Ammon's horn (tissue), 1 donor: Measurements from ENCODE around the gene ANP32A.

Experiments
- DNase-seq: peaks from one replicate; pipeline ENCODE4 v3.0.0-alpha.2; 2016; ENCODE audit warnings: low spot score

Gene ANP32A

DNA sequence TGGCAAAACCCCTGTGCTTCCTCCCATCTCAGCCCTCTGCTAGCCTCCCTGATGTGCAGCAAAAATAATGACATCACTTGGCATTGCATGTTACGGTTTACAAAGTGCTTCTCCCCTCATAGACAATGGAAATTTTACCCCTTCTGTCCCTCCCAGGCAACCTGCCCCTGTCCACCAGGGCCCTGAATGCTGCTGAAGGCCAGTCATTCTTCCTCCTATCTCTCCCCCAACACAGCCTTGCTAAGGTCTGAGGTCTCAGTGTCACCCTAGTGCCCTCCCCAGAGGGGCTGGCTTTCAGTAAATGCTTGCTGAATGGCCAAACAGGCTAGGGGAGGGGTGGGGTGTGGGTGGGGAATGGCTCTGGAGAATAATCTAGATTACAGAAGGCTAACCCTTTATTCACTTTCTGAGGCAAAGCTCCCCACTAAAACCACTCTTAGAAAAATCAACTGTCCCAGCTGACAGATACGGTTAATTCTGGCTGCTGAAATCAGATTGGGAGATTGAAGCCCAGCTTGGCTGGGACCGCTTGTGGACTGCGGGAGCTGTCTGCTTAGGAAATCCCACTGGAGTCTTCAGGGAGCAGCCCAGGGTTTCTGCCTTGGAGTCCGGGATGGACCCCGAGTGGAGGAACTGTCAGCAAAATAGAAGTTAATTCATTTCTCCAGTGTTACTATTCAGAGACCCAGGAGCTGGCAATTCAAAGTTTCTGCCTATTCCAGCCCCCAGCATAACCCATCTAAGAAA lies 22.9 kb downstream of the ANP32A start:
- DNase-seq = peak; percentile 83

DNA sequence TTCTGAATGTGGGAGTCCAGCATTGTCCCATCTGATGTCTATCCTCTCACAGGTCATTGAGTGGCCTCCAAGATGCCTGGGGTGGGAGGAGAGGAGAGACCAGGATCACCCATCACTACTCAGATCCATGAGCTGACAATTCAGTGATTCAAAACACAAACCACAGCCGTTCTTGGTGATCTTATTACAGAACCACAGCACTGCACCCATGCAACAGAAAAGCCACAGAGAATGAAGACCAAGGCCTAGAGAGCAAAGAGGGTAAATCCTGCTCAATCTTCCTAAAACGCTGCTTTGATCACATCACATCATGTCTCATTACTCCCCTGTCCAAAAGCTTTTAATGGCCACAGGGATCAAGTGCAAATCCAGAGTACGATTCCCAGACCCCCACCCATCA lies 23.5 kb downstream of the ANP32A start:
- no peak for DNase-seq

DNA sequence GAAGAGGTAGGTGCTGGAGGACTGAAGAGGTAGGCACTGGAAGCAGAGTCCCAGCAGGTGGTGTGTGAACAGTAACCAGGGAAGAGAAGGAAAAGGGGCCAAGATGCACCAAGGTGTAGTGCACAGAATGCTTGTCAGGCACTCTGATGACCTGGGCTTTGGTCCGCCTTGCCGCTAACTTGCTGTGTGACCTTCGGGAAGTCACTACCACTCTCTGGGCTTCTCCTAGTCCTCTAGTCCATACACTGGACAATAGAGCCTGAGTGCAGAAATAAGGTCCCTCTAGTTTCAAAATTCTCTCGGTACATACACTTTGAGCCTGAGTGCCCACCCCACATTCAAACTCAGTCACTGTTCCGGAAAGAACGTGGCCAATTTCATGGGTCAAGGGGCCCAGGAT lies 24.1 kb downstream of the ANP32A start:
- no peak for DNase-seq

DNA sequence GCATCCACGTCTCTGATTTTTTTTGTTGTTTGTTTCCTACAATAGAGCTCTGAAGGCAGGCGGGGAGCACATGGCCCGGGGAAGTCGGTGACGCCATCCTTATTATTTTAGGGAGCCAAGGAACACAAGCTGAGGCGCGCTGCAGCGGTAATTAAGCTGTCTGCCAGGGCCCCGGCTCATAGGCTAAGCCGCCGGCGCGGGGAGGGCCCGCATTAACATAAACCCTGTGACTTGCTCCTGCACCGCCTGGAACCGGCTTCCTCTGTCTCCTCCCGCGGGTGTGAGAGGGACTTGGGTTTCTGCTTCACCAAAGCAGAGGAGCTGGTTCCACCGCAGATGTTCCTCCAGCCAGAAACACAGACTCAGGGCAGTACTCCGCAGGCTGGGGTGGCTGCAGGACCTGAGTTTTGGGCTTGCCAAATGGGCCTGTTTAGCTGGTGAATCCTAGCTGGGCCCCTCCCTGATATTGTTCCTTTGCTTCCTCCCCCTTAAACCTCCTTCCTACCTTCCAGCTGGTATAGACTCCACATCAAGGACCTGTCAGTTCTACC lies 25.3 kb downstream of the ANP32A start:
- peak; percentile 96 for DNase-seq

DNA sequence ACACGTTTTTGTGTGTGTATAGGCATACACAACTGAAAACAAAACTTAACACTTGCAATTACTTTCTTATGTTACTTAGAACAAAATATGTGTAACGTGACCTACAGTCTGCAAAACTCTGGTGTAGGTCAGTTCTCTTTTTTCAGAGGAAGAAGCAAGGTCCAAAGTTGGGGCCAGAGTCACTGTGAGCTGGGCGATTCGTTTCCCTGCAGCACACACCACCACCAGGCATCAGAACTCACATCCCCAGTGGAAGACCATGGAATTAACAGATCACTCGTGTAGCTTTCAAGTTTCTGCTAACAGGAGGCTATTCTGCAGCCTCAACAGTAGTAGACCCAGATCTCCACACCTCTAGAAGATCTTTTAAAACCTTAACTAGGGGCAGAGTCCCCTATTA lies 25.8 kb downstream of the ANP32A start:
- DNase-seq = peak; percentile 71

DNA sequence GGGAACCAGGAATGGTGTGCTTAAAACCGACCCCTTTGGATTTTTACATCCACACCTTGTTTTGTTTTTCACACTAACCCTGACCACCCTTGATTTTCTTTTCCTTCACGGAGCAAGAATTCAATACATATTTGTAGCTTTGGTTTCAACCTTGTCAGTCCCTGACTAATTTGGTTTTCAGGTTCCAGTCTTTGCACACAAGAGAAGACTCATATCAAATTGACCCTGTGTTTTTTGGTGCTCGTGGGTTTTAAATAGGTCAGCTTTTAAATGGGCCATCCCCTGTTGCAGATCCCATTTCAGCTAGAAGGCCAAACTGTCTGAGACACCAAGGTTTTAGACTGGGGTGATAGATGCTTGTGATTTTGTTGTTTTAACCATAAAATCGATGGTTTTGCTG lies 26.4 kb downstream of the ANP32A start:
- DNase-seq = no peak

DNA sequence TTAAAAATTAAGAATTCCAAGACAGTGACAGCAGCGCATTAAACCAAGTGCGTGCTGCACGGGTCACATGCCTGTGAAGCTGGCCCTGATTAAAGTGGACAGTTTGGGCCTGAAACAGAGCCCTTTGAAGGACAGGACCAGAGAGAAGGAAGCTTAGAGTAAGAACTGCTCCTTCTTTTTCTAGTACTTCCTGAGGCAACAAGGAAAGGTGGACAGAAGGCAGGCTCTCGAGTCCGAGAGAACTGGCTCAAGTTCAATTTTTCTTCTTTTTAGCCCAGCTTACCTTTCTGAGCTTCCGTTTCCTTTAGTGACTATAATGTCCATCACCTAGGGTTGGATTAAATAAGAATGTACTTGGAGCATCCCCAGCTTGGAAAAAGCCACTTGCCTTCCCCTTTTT lies 26.9 kb downstream of the ANP32A start:
- no peak for DNase-seq

DNA sequence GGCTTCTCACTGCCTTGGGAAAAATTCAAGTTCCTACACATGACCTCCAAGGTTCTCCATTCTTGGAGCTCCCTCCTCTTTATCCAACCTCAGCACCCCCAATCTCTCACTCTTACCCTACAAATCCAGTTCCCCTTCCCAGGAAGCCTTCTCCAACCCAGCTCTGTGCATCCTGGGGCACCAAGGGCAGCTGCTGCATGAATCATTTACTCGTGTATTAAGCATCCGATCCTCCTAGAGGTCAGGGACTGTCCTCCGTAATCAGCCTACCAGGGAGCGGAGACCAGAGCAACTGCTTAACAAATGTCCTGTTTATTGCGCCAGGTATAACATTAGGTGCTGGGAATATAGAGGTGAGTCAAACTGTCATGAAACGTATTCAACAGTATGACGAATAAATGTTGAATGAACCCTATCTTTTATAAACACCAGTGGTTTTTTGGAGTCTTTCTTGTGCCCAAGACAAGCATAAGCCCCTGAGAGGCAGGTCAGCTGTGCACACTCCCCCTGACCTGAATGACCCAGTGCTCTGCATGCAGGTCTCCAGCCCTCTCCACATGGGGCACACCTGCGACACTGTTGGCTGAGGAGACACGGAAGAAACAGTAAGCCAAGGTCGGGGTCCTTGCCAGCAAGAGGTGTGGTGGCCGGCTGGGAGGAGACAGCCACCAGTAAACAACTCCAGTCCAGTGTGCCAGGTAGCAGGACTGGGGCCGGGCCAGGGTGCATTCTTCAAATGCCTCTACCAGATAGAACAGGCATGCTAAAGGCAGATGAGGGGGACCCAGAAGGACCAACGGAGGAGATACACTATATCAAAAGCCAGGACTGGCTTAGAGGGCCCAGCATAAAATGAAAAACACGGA lies 27.6 kb downstream of the ANP32A start:
- no peak for DNase-seq

DNA sequence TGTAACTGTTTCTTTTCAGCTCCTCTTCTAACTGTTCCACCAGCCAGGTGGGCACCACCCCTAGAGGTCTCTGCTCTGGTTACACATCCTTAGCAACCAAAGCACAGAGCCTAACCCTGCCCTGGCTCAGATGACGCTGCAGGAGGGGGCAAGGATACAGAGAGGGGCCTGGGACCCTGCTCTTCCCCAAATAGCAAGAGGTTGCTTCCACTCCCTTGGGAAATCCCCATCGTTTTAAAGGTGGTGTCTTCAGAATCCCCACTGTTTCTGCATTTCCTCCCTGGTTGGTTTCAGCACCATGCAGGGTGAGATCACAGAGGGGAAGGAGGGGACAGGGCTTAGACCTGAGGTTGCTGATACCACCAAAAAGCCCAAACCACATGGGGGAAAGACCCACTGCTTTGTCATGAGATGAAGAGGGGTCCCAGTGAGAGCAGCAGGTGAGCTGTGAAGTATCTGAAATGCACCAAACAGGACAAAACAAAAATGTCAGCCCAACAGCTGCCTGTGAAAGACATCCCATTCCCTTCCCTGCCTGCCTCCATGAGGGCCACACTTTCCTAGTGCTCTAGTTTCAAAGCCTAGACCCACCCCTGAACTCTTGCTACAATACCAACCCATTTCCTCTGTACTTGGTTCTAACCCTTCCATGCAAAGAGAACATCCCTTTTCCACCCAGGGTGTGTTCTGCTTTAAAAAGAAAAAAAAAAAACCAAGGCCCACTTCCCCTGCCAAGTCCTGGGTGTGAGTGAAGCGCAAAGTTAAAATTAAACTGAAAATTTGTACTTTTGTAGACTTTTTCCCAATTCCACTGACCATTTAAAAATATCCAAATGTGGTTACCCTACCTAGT lies 29.0 kb downstream of the ANP32A start:
- no peak for DNase-seq

DNA sequence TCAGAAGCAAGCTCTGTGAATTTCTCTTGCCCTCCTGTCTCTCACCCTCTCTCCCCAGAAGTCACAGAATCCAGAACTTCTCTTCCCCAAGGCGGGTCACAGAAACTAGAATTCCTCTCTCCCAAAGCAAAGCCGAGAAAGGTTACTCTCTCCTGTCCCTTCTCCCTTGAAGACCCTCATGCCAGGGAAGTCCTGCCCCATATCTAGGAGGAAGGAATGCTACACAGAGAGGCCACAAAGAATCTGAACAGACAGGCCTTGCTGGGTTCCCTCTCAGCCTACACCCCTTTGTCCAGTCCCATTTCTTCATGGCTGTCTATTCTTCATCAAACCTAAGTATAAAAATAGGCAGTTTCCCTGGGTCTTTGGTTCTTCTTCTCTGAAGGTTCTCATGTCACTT lies 29.8 kb downstream of the ANP32A start:
- DNase-seq = no peak

DNA sequence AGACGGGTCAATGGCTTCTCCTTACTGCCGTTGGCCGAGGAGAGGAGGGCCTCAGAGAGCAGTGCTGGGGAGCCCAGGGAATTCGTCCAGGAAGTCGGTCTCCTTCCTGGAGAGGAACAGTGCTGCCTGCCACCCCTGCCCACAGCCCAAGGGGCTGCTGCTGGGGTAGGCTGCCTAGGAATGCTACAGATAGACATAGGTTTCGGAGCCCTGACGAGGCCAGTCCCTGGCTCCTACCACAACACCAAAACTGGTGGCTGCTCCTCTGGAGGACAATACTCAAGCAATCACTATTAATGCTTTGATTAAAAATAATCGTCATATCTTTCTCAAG lies 30.5 kb downstream of the ANP32A start:
- no peak for DNase-seq

DNA sequence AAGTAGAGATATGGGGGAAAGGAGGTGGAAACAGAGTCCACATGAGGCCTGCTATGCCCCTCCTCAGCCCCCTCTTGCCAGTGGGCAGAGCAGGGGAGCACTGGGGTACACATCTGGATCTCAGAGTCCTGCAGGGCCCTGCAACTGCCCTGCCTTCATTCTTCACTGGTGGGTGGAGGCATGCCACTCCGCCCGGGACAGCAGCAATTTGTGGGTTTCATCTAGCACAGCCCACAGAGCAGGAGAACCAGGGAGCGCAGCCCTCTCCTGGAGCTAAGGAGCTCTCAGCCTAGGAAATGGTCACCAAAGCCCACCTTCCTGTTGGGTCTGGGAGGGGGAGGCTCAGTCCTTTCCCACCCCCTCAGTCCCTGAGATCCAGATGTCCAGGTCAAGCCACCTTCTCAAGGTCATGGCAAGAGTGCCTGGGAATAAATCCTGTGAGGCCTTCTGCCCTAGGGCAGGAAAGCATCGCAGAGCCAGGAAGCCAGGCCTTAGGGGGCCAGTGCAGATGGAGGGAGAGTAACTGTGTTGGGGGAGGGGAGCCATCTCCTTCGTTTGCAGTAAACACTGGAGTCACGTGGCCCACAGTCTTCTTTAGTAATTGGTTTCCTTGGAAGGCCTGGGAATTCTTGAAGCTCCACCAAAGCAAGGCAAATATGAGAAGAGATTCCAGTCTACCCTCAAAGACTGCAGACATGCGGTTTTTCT lies 31.0 kb downstream of the ANP32A start:
- DNase-seq = peak; percentile 57

DNA sequence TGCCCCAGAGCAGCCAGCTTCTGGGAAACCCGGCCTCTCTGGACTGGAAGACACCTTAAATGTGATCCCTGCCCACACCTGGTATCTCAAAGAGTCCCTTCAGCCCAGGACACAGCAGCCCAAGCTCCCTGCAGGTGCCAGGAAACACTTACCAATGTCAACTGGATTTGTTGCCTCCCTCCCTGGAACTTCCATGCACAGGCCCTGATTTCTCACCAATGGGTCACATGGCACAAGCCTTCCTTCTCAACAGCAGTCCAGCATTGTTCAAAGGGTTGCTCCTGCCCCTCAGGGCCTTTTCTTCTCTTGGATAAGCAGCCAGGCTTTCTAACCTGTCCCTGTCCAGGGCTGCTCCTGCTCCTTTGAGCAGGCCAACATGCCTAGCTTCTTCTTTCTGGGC lies 31.6 kb downstream of the ANP32A start:
- DNase-seq = no peak

DNA sequence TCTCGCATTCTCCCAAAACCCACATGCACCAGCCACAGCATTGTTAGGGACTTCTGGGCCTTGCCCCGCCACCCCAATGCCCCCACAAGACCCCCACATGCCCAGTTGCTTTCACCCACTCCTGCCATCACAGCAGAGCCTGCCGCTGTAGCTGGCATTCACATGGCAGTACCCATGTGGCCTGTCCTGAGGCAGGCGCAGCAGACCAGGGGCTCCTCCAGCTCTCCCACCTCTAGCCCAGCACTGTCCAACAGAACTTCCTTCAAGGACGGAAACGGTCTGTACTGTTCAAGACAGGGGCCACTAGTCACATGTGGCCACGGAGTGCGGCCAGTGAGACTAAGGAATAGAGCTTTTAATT lies 32.5 kb downstream of the ANP32A start:
- no peak for DNase-seq

DNA sequence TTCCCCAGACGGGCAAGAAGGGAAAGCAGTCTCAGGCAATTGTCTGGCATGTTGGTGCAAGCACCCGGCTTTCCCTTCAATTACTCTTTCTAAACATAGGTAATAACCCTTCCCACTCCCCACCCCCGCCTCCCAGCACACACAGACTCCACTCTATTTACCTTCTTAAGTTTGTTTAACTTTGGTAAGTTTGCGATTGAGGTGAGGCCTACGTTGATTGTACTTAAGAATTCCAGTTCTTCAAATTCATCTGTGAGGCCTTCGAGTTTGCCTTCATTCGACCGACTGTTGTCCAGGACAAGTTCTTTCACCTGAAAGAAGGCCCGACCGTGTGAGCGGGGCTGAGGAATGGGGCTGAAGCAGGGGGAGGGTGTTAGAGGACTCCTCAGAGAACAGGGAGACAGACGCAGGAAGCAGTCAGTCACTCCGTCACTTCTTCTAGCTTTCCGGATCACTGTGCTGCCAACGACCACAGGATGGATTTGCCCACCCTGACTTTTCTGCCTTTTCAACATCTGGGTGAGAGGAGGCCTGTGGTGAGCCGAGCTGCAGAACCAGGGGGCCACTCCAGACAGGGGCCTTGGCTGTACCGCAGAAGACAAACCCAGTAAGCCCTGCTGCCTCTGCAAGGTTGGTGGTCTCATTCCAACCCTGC lies 33.0 kb downstream of the ANP32A start:
- no peak for DNase-seq

DNA sequence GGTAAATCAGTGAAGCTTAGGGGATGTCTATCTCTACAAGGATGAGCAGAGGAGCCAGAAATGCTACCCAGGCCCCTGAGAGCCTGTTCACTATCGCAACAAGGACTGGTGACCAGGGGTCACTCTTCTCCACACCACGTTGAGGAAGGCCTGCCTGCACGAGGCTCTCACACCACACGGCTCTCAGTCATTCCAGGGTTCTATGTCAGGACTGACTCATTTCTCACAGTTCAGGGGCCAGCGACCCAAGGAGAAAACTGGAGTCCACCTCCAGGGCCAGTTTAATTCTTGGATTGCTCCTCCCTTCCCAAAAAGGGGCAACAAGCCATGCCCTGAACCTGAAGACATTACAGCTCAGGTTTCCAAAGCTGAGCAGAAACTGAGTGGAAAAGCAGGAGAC lies 33.9 kb downstream of the ANP32A start:
- no peak for DNase-seq

DNA sequence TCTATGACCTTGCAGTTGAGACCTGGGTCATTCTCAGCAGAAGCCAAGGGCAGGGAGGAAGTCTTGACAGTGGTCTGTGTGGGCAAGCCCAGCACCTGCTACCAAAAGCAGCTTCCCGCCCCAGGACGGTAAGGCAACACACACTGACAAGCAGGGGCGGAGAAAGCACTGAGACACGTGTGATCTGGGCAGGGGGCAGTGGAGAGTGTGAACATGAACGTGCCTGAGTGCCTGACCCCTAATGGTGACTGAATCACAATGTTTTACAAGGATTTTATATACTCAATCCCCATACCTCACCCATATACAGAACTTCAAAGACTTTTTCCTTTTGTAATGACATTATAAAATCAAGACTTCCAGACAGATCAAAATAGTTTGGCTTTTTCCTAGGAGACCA lies 35.2 kb downstream of the ANP32A start:
- DNase-seq = no peak

DNA sequence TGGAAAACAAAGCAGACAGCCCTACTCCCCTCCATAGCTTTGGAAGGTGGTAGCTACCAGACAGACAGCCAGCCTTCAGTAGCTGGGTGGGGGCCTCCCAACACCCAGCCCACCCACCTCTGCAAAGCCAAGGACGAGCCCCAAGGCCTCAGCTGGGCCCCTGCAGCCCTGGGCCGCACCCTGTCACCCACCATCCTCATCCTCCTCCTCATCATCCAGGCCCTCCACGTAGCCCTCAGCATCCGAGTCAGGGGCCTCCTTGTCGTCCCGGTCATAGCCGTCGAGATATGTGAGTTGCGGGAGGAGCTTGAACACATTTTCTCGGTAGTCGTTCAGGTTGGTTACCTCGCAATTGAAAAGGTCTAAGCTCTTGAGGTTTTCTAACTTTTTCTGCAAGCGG lies 36.5 kb downstream of the ANP32A start:
- no peak for DNase-seq

DNA sequence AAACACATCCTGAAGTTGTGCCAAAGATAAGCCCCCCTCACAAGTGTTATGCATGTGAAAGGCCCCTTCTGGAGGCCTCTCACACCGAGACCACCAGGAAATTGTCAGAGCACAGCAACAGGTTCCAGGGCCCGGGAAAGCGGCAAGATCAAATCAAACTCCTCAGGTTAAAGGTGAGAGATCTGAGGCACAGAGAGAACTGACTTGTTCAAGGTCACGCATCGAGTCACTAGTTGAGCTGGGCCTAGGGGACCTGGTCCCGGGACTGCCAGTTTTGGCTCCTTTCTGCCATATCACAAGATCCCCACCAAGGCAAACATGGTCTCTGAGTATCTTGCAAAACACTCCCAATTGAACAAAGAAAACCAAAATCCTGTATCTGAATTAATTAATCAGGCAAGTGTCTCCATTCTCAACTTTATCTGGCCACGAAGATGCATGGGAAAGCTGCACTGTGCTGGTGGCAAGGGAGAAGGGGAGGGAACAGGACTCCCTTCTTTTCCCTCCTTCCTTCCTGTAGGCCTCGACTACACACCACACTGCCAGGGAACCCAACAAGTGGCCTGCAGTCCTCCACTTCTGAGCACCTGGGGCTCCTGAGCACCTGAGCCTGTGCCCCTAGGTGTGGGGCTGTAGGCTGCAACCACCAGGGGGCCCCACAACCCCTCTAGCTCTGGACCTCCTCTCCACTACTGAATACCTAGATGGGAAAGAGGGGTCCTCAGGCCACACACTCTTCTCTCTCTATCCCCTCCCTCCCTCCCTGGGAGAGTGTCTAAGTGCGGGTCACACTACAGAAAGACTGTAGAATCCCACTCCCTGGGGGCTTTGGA lies 37.3 kb downstream of the ANP32A start:
- no peak for DNase-seq

DNA sequence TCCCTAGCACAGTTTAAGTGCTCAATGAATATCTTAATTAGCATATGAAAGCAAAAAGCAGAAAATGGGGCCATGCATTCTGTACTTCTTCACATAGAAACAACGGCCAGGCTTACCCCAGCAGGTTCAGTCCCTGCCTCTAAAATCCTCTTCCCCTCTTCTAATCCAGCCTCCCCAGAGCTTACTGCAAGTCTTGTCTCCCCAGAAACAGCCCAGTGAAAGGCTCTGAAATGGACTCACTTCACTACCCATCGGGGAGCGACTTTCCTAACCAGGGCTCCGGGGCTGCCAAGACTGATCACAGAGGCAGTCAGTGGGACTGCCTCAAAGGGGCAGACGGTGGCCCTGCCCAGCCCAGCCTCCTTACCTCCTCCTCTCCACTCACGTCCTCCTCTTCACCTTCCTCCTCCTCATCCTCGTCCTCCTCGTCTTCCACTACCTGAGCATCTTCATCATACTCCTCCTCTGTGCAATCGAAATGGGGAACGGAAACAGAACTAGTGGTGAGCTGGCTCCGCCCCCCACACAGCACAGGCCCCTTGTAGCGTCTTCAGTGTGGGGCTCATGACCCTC lies 38.0 kb downstream of the ANP32A start:
- no peak for DNase-seq
